Tibial artery (tissue), 4 donors: Measurements from ENCODE around the gene ADAD2.

Experiments
- DNase-seq, 2 donors: peaks; one replicate each; pipeline ENCODE4 v3.0.0-alpha.2; 2019
- H3K27ac ChIP-seq, 2 donors: fragments of 200-600 bp; sonication (generic) in 1 of 2; 1 replicate in 1 of 2; 2 replicates in 1 of 2; pipeline ENCODE4 v1.5.1; 2018 to 2019; ENCODE audit warnings: mild to moderate bottlenecking in 1 of 2
- H3K27me3 ChIP-seq, 2 donors: fragments of 200-600 bp; sonication (generic) in 1 of 2; one replicate each; pipeline versions ENCODE4 v1.5.1 to v1.6.0; 2016 to 2019
- H3K36me3 ChIP-seq, 3 donors: fragments of 200-600 bp; sonication (generic) in 2 of 3; one replicate each; pipeline ENCODE4 v1.5.1; 2016 to 2019; ENCODE audit warnings: mild to moderate bottlenecking in 2 of 3
- H3K4me1 ChIP-seq, 4 donors: fragments of 200-600 bp; sonication (generic) in 2 of 4; 1 replicate in 3 of 4; 2 replicates in 1 of 4; pipeline ENCODE4 v1.5.1; 2016 to 2019
- H3K4me3 ChIP-seq, 2 donors: fragments of 200-600 bp; sonication (generic) in 1 of 2; 1 replicate in 1 of 2; 2 replicates in 1 of 2; pipeline ENCODE4 v1.5.1; 2018 to 2019; ENCODE audit warnings: mild to moderate bottlenecking in 2 of 2
- H3K9me3 ChIP-seq, 3 donors: fragments of 200-600 bp; sonication (generic) in 1 of 3; one replicate each; pipeline ENCODE4 v1.5.1; 2016 to 2019
- intact Hi-C: fragments of 100-400 bp; cut with DNase I; formaldehyde crosslinking; loops from one replicate; pipeline ENCODE4 v1.15.0; 2023; ENCODE audit warnings: low total_unique reads
- TF ChIP-seq, protein P1 (sequence below), 2 experiments: fragments of 200-600 bp in 1 of 2; fragments of 450-650 bp in 1 of 2; IDR thresholded peaks; one replicate each; pipeline ENCODE4 v1.5.1; 2017 to 2019; ENCODE audit warnings: antibody characterized with exemption in 2 of 2, mild to moderate bottlenecking in 1 of 2, moderate library complexity in 1 of 2

Gene ADAD2

DNA sequence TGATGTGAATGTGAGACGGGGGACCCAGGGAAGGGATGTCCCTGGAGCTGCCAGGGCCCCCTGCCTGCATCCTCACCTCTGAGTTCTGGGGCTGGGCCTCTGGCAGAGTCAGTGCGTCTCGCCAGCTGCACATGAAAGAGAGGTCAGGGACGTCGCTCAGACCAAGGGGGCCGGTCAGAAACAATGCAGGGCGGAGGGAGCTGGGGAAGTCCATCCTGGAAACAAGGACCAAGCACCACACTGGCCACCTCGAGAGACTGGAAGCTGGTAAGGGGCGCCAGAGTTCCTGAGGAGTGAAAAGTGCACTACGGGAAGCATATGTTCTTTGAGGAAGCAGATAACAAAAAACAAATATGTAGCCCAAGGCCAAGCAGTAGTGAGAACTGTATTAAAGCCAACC, 6.2 kb upstream of the ADAD2 start:
- TF ChIP-seq, protein P1, sequence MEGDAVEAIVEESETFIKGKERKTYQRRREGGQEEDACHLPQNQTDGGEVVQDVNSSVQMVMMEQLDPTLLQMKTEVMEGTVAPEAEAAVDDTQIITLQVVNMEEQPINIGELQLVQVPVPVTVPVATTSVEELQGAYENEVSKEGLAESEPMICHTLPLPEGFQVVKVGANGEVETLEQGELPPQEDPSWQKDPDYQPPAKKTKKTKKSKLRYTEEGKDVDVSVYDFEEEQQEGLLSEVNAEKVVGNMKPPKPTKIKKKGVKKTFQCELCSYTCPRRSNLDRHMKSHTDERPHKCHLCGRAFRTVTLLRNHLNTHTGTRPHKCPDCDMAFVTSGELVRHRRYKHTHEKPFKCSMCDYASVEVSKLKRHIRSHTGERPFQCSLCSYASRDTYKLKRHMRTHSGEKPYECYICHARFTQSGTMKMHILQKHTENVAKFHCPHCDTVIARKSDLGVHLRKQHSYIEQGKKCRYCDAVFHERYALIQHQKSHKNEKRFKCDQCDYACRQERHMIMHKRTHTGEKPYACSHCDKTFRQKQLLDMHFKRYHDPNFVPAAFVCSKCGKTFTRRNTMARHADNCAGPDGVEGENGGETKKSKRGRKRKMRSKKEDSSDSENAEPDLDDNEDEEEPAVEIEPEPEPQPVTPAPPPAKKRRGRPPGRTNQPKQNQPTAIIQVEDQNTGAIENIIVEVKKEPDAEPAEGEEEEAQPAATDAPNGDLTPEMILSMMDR (IDR thresholded peaks at IDR 0.05) = no peak
- no peak overlapping the region for H3K27ac ChIP-seq
- peak overlapping the region in 1 of 2 donors; percentile 94 for H3K4me3 ChIP-seq
- peaks cover 0 to 22% (median 10%) of the 10 kb centered on the region in 4 donors for H3K4me1 ChIP-seq
- H3K27me3 ChIP-seq = no peaks in the 10 kb centered on the region
- peaks cover 29 to 53% (median 46%) of the 10 kb centered on the region in 3 donors for H3K36me3 ChIP-seq
- H3K9me3 ChIP-seq = no peaks in the 10 kb centered on the region
- no peak for DNase-seq
- intact Hi-C loops = loop anchor here (10.0 kb wide), 3 partner anchors 100 to 220 kb away; partner anchors contain the start of gene NECAB2

DNA sequence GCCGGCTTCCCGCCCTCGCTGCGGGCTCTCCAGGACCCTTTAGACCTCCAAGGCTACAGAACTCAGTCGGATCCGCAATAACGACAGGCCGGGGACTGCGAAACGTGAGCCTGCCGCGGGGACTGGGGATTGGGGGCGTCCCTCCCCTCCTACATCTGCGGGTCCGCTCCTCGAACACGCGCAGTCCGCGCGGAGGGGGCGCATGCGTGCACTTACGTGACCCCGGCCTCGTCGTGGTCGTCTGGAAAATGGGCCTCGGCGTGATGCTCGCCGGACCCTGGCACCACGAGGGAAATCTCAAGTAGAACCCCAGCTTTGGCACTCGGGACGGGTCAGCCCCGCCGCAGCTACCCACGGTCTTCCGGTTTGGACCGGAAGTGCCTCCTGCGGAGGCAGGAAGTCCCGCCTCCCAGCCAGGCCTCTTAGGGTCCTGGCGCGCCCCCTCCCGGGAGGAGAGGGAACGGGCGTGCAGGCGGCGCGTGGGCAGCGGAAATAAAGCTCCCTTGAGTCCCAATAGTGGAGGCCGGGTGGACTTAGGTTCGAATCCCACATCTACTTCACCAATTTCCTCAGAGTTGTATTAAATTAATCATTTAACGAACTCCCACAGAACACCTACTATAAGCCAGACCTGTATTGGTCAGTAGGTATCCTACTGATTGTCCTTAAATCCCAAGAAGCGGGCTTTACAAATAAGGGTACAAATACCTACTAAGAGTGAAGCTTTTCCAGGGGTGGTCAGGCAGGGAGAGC, 4.1 kb upstream of the ADAD2 start, which contains the start of gene TAF1C:
Gene TAF1C (minus strand): TSS at position 373 of the 753 bp plus-strand sequence. CDS start 2,069 bp downstream, outside the sequence.
- Histone ChIP-seq H3K27me3 (no peaks in the 10 kb centered on the region), H3K4me3 (peak within 1 kb of the TSS; percentile 92 to 94), H3K4me1 (peaks cover 0 to 22% (median 10%) of the 10 kb centered on the region in 4 donors), H3K9me3 (no peaks in the 10 kb centered on the region), H3K36me3 (peaks cover 10 to 32% (median 25%) of the 10 kb centered on the region in 3 donors), H3K27ac (peak within 1 kb of the TSS; percentile 76 to 90)
- intact Hi-C loops = loop anchor here (10.0 kb wide), 3 partner anchors 102 to 222 kb away; partner anchors contain the start of gene NECAB2
- peak; percentile 93 to 95 for DNase-seq
- TF ChIP-seq, protein P1 (IDR thresholded peaks at IDR 0.05) = peak; percentile 96 to 98

DNA sequence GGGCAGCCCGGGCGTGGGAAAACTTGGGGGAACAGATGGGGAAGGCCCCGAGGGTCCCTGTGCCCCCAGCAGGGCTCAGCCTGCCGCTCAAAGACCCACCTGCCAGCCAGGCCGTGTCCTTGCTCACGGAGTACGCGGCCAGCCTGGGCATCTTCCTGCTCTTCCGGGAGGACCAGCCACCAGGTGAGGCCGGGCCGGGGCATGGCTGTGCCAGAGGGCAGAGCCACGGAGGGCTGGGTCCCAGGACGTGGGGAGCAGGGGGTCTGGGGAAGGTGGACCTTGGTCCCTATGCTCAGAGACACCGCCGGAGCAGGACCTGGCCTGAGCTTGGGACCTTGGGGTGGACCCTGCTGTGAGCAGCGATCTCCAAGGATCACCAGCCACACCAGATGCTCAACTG, 509 bp downstream of the ADAD2 start:
- Histone ChIP-seq H3K4me3 (no peak overlapping the region), H3K4me1 (peaks cover 0 to 3% (median 0%) of the 10 kb centered on the region in 4 donors), H3K27ac (no peak overlapping the region), H3K9me3 (no peaks in the 10 kb centered on the region), H3K27me3 (peaks cover 0 to 23% of the 10 kb centered on the region in 2 donors), H3K36me3 (no peaks in the 10 kb centered on the region)
- DNase-seq = no peak
- intact Hi-C loops = no loop called here
- TF ChIP-seq, protein P1 (IDR thresholded peaks at IDR 0.05) = no peak

DNA sequence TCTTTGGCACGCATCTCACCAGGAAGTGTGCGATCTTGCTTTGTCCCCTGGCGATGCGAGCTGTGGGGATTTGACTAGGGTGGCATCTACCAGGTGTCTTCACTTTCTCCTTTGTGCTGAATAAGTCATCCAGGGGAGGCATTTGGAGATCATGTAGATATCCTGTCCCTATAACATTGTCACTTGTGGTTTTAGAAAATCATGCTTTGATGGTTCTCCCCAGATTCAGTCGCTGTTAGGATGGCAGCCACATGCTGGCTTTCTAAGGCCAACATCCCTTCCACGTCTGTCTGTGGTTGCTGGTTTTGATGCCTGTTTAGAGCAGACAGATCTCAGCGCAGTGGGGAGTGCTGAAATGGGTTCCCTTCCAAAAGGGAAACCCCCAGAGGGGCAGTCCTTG, 2.5 kb downstream of the ADAD2 start:
- DNase-seq = no peak

DNA sequence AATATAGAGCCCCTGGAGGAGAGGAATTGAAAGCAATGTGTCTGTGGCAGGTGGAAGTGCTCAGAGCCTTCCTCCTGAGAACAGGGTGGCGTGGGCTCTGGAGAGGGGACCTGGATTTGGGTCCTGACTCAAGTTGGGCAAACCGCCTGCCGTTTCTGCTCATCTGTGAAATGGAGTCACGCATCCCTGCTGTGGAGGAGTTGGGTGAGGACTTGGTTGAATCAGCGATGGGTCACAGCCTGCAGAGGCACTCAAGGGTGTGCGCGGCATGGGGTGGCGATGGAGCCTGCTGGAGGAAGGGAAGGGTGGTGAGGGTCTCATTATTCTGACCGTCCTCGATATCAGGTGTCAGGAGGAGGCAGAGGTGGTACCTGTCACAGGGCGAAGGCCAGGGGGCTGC, 3.1 kb downstream of the ADAD2 start:
- DNase-seq = no peak

More for the DNA sequence above, 2.5 kb downstream of the ADAD2 start:
- TF ChIP-seq, protein P1 (IDR thresholded peaks at IDR 0.05) = no peak
- Histone ChIP-seq H3K36me3 (no peaks in the 10 kb centered on the region), H3K4me1 (no peaks in the 10 kb centered on the region), H3K27me3 (peaks cover 0 to 34% of the 10 kb centered on the region in 2 donors), H3K4me3 (no peak overlapping the region), H3K27ac (no peak overlapping the region), H3K9me3 (no peaks in the 10 kb centered on the region)
- intact Hi-C loops = no loop called here

More for the DNA sequence above, 3.1 kb downstream of the ADAD2 start:
- Histone ChIP-seq H3K36me3 (no peaks in the 10 kb centered on the region), H3K9me3 (no peaks in the 10 kb centered on the region), H3K4me3 (no peak overlapping the region), H3K27ac (no peak overlapping the region), H3K4me1 (no peaks in the 10 kb centered on the region), H3K27me3 (peaks cover 0 to 34% of the 10 kb centered on the region in 2 donors)
- TF ChIP-seq, protein P1 (IDR thresholded peaks at IDR 0.05) = no peak
- intact Hi-C loops = no loop called here
